ENCODE results near the gene FBXL17. TPM values are rescaled to one million over a fixed set of nuclear protein-coding genes. Genes with fewer than 3 reads are reported as not detected.
A peak's percentile ranks its signal among the peaks of the same experiment; 100 is the strongest.

FBXL17 gene
- total and polyA plus RNA-seq, 2 of the 13 experiments (the other 11 are each of a cell fraction or from before 2014, with no cell fraction given) = 3.0 to 7.9 TPM

DNA sequence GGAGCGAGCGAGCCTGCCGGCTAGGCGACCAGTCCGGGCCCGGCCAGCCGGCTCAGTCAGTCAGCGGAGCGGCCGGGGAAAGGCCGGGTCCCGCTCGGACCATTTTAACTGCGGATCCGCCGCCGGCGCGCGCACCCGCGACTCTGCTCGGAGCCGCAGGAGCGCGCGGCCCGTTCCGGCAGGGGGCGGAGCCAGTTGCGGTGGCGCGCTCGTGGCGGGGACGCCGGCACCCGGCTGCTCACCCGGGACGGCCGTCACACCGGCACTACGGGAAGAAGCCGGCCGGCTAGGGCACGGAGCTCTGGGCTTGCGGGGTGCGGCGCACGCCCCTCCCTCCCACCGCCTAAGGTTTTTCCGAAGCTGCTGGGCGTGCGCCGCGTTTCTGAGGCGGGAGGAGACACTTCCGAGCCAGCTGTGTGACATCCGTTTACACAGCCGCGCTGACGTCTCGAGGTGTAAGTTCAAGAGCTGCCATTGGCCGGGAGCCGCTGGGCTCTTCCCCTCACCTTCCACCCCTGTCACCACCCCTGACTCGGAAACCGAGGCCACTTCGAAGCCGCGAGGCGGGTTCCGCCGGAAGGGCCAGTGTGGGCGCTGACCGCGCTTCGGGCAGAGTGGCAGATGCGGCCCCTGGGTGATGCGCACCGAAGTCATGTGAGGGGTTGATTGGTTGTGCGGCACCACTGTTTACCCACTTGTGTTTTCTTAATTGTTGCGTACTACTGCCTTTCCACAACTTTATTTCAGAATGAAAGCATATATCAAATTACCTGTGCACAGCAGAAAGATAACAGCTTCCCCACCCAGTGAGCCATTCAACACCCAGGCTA is at the start of gene FBXL17 (continued):
- TF ChIP-seq SRY (CRISPR knock-in tag; IDR thresholded peaks at IDR 0.05) (peak; percentile 20; the same call in 1 of the 2 replicates), THYN1 (CRISPR knock-in tag; IDR thresholded peaks at IDR 0.05; ENCODE audit: borderline replicate concordance, low read depth) (no peak), ZFX (CRISPR knock-in tag; IDR thresholded peaks at IDR 0.05; ENCODE audit: low read depth) (no peak; the same call in 1 of the 2 replicates), ZFY (CRISPR knock-in tag; IDR thresholded peaks at IDR 0.05) (no peak; the same call in 1 of the 2 replicates), TOE1 (CRISPR knock-in tag; IDR thresholded peaks at IDR 0.05) (peak; percentile 55; the same call in 1 of the 2 replicates), MTF1 (CRISPR knock-in tag; IDR thresholded peaks at IDR 0.05) (0 out of 2 replicates have a peak, but pooled peaks have one; percentile 61), PHF5A (CRISPR knock-in tag; IDR thresholded peaks at IDR 0.05; ENCODE audit: low read depth, unreplicated experiment) (peak; percentile 76), FLYWCH1 (CRISPR knock-in tag; IDR thresholded peaks at IDR 0.05) (no peak), PRDM4 (CRISPR knock-in tag; IDR thresholded peaks at IDR 0.05; ENCODE audit: borderline replicate concordance) (no peak), NAIF1 (CRISPR knock-in tag; IDR thresholded peaks at IDR 0.05; ENCODE audit: borderline replicate concordance) (peak; percentile 74; the same call in 1 of the 2 replicates), TAF1 (CRISPR knock-in tag; IDR thresholded peaks at IDR 0.05) (peak; percentile 65), SATB2 (CRISPR knock-in tag; IDR thresholded peaks at IDR 0.05) (peak; percentile 91), ETV6 (CRISPR knock-in tag; conservative IDR thresholded peaks at IDR 0.05) (0 out of 2 replicates have a peak, but pooled peaks have one; percentile 37), XBP1 (CRISPR knock-in tag; IDR thresholded peaks at IDR 0.05) (no peak; the same call in 1 of the 2 replicates), MEF2D (CRISPR knock-in tag; IDR thresholded peaks at IDR 0.05) (peak; percentile 87)
- TF ChIP-seq, protein P1, sequence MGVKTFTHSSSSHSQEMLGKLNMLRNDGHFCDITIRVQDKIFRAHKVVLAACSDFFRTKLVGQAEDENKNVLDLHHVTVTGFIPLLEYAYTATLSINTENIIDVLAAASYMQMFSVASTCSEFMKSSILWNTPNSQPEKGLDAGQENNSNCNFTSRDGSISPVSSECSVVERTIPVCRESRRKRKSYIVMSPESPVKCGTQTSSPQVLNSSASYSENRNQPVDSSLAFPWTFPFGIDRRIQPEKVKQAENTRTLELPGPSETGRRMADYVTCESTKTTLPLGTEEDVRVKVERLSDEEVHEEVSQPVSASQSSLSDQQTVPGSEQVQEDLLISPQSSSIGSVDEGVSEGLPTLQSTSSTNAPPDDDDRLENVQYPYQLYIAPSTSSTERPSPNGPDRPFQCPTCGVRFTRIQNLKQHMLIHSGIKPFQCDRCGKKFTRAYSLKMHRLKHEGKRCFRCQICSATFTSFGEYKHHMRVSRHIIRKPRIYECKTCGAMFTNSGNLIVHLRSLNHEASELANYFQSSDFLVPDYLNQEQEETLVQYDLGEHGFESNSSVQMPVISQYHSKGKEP (CRISPR knock-in tag; IDR thresholded peaks at IDR 0.05) = no peak
- TF ChIP-seq, protein P2, sequence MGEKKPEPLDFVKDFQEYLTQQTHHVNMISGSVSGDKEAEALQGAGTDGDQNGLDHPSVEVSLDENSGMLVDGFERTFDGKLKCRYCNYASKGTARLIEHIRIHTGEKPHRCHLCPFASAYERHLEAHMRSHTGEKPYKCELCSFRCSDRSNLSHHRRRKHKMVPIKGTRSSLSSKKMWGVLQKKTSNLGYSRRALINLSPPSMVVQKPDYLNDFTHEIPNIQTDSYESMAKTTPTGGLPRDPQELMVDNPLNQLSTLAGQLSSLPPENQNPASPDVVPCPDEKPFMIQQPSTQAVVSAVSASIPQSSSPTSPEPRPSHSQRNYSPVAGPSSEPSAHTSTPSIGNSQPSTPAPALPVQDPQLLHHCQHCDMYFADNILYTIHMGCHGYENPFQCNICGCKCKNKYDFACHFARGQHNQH (CRISPR knock-in tag; IDR thresholded peaks at IDR 0.05) = peak; percentile 79
